22Rv1 (cell line): Measurements from ENCODE around the gene GJA9.
"Not testable (repeated sequence)": the region's sequence is repeated elsewhere in the genome, so short reads cannot be mapped to it uniquely, and the experiment has no call there.

Source experiments
- H3K27ac ChIP-seq: fragments of 450-650 bp; 2 replicates; pipeline ENCODE4 v1.5.1; 2017
- CTCF ChIP-seq: fragments of 450-650 bp; IDR thresholded peaks from 2 replicates; pipeline ENCODE4 v1.5.1; 2017; ENCODE audit warnings: mild to moderate bottlenecking
- ZFX ChIP-seq: fragments of 450-650 bp; IDR thresholded peaks from 2 replicates; pipeline ENCODE4 v1.6.1; 2017; ENCODE audit warnings: antibody characterized with exemption, borderline replicate concordance

The GJA9 gene

GRCh38 chr1:38839363-38839762, 42.0 kb downstream of the GJA9 start:
- no peak overlapping the region for H3K27ac ChIP-seq
- TF ChIP-seq CTCF (no peak), ZFX (no peak)

- not testable (repeated sequence) for H3K27ac ChIP-seq
Observed at GRCh38 chr1:38836316-38836715, 45.1 kb downstream of the GJA9 start.

- TF ChIP-seq CTCF (peak; percentile 80), ZFX (no peak)
- no peak overlapping the region for H3K27ac ChIP-seq
Observed at GRCh38 chr1:38834937-38835827, 46.2 kb downstream of the GJA9 start.

GRCh38 chr1:38834221-38834782, 47.1 kb downstream of the GJA9 start:
- TF ChIP-seq ZFX (no peak), CTCF (no peak)
- H3K27ac ChIP-seq, result no peak overlapping the region

GRCh38 chr1:38833146-38833545, 48.2 kb downstream of the GJA9 start:
- no peak overlapping the region for H3K27ac ChIP-seq
- TF ChIP-seq CTCF, result no peak
- no peak for TF ChIP-seq ZFX

- no peak for TF ChIP-seq ZFX
- TF ChIP-seq CTCF, result no peak
- no peak overlapping the region for H3K27ac ChIP-seq
Observed at GRCh38 chr1:38832370-38832734, 49.0 kb downstream of the GJA9 start.

GRCh38 chr1:38831731-38832369, 49.5 kb downstream of the GJA9 start:
- no peak for TF ChIP-seq ZFX
- TF ChIP-seq CTCF, result no peak
- H3K27ac ChIP-seq, result no peak overlapping the region
